Activated naive CD8-positive, alpha-beta T cell treated with anti-CD3 and anti-CD28 coated beads, Interleukin-2, amount 10 ng/mL, durations not matched to agents 7 days and 5 days (primary cell): Measurements from ENCODE around the gene ARL3. TPM values are rescaled to one million over a fixed set of nuclear protein-coding genes. Genes with fewer than 3 reads are reported as not detected.

ENCODE experiments used
- ATAC-seq: fragments of 150-1000 bp; cut with Tn5 transposase; one replicate; pipeline ENCODE4 v1.10.0; 2021; ENCODE audit warnings: low read depth, moderate library complexity
- POLR2A ChIA-PET: fragments of 350-600 bp; sonication (Branson Sonifier 250); formaldehyde crosslinking; loops from one replicate; lab custom pipeline; 2021; ENCODE audit warnings: antibody characterized with exemption; lab: Charles Lee
- DNase-seq: peaks from one replicate; pipeline ENCODE4 v3.0.0; 2021
- H3K27ac Mint-ChIP-seq: one replicate; pipeline ENCODE4 v1.8.0; 2022; ENCODE audit warnings: mild to moderate bottlenecking, mixed read lengths
- H3K27me3 Mint-ChIP-seq: one replicate; pipeline ENCODE4 v1.8.0; 2022; ENCODE audit warnings: mild to moderate bottlenecking, moderate library complexity, mixed read lengths
- H3K36me3 Mint-ChIP-seq: one replicate; pipeline ENCODE4 v1.8.0; 2021; ENCODE audit warnings: mild to moderate bottlenecking, mixed read lengths
- H3K4me1 Mint-ChIP-seq: one replicate; pipeline ENCODE4 v1.8.0; 2021; ENCODE audit warnings: mixed read lengths
- H3K4me3 Mint-ChIP-seq: one replicate; pipeline ENCODE4 v1.8.0; 2022; ENCODE audit warnings: mild to moderate bottlenecking, moderate library complexity, mixed read lengths
- H3K9me3 Mint-ChIP-seq: one replicate; pipeline ENCODE4 v1.8.0; 2021; ENCODE audit warnings: mixed read lengths
- total RNA-seq, 2 experiments: library from RNA; stranded (reverse); gene quantifications; one replicate each; pipeline ENCODE4 v1.2.3, GENCODE V29; 2021

ARL3 gene
- total RNA-seq, 2 experiments from 2014 or later: 4.6 TPM

DNA sequence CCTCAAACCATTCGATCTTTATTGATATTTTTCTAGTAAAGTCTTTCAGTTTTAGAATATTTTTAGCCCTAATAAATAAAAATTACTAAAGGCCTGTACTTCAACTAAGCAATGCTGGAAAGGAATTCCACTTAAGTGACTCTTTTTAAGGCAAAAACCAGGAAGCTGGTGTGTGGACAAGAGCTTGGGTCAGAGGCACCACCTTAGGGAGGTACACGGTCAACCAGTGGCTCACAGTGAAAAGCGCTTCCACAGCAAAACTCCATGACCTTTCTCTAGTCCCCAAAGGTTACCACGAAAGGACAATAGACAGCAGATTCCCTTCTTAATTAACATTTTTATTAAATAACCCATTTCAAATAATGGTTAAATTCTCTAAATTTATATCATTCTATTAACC lies 31.2 kb downstream of the ARL3 start:
- Mint-ChIP-seq H3K9me3 (no peaks in the 10 kb centered on the region), H3K27me3 (no peaks in the 10 kb centered on the region), H3K4me3 (no peak overlapping the region), H3K4me1 (peaks cover 19% of the 10 kb centered on the region), H3K27ac (no peak overlapping the region), H3K36me3 (peaks cover 19% of the 10 kb centered on the region)
- DNase-seq: no peak
- no peak for ATAC-seq
- POLR2A ChIA-PET: interaction anchor here (0.9 kb wide), 1 partner anchor 10 kb away, joined by 3 read pairs; no protein-coding TSS in a partner anchor

DNA sequence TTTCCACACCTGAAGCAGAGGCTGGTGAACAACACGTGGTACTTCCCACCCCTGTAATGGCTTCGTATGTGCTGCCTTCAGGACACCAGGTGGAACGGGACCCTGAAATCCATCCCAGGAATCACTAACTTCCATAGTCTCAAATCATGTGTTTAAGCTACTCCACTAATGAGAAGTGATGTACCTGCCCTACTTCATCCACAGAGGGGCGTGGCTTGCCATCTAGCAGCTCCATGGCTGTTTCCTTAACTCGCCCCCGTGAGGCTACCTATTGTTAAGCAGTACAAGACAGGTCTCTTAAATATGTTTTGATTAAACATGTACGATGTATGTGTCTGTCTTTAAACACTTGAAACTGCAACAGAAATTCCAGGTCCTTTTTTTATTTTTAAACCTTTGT lies 31.8 kb downstream of the ARL3 start:
- H3K27me3 Mint-ChIP-seq: no peaks in the 10 kb centered on the region
- no peaks in the 10 kb centered on the region for H3K9me3 Mint-ChIP-seq
- H3K4me1 Mint-ChIP-seq: peaks cover 19% of the 10 kb centered on the region
- POLR2A ChIA-PET: interaction anchor here (0.9 to 2.2 kb wide), 2 partner anchors 10 to 37 kb away, joined by 3 to 8 read pairs; no protein-coding TSS in a partner anchor
- H3K4me3 Mint-ChIP-seq: peak overlapping the region; percentile 47
- DNase-seq (no peak), ATAC-seq (no peak)
- no peak overlapping the region for H3K27ac Mint-ChIP-seq
- H3K36me3 Mint-ChIP-seq: peaks cover 17% of the 10 kb centered on the region

DNA sequence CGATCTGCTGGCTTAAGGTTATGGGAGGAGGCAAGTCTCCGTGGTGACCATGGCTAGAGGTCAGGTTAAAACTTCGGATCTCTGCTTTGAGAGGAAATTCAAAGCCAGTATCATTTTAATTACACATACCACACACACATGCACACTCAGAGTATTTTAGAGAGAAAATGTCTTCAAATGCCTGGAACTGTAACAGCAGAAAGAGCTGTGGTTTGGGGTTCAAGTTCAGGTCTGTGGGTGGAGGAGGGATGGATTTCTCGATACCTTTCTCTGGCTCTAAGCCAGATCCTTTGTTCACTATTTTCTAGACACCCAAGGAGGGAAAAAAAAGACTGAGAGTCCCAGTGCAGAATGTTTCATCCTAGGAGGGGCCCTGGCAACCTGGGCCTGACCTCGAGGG lies 32.5 kb downstream of the ARL3 start:
- Mint-ChIP-seq H3K4me3 (peak overlapping the region; percentile 27), H3K9me3 (no peaks in the 10 kb centered on the region), H3K27me3 (no peaks in the 10 kb centered on the region), H3K36me3 (peaks cover 17% of the 10 kb centered on the region), H3K27ac (no peak overlapping the region), H3K4me1 (peaks cover 19% of the 10 kb centered on the region)
- POLR2A ChIA-PET: interaction anchor here (1.2 to 2.2 kb wide), 2 partner anchors 14 to 36 kb away, joined by 6 to 8 read pairs; no protein-coding TSS in a partner anchor
- DNase-seq: no peak
- ATAC-seq: peak; percentile 60

DNA sequence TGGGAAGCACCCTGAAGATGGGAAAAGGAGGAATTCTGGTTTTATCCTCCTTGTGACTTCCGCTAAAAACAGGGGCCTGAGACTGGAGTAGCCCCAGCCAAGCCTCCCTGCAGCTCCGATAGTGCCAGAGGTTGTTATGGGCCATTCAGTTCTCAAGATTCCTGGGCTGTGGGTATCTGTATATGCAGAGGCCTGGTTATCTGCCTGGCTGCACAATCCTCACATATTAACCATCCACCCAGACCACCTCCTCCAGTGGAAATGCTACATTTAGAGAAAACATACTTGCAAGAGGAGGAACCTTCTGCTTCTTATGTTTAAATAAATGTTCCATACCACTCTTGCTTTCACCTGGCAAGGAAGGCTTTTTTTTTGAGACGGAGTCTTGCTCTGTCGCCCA lies 34.6 kb downstream of the ARL3 start:
- Mint-ChIP-seq H3K36me3 (peaks cover 12% of the 10 kb centered on the region), H3K9me3 (no peaks in the 10 kb centered on the region), H3K27ac (no peak overlapping the region), H3K4me3 (no peak overlapping the region), H3K27me3 (no peaks in the 10 kb centered on the region), H3K4me1 (peaks cover 35% of the 10 kb centered on the region)
- no peak for ATAC-seq
- DNase-seq: no peak
- POLR2A ChIA-PET: interaction anchor here (6.6 kb wide), 1 partner anchor 34 kb away, joined by 40 read pairs; the partner anchor contains the start of genes ARL3 and SFXN2

DNA sequence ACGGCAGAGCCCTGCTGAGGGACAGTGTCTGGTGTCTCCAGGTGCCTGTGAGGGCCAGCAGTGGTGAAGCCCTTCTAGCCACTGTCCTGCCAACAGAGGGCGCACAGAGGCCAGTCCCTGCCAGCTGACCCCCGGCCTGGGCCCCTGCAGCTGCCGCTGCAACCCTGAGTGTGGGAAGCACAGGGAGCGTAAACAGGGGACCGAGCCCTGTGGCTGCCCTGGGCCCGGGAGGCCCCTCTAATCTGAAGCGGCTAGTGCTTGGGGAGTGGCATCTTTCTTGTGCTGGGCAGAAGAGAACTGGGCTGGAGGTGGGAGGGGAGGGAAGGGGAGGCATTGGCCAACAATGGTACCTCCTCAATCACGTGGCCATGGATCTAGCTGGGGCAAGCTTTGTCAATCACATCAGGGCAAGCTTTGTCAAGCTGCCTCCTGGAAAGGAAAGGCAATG lies 35.3 kb downstream of the ARL3 start:
- DNase-seq (no peak), ATAC-seq (no peak)
- no peak overlapping the region for H3K27ac Mint-ChIP-seq
- peaks cover 12% of the 10 kb centered on the region for H3K36me3 Mint-ChIP-seq
- H3K27me3 Mint-ChIP-seq: no peaks in the 10 kb centered on the region
- peaks cover 42% of the 10 kb centered on the region for H3K4me1 Mint-ChIP-seq
- POLR2A ChIA-PET: interaction anchor here (6.6 kb wide), 1 partner anchor 35 kb away, joined by 40 read pairs; the partner anchor contains the start of genes ARL3 and SFXN2
- no peaks in the 10 kb centered on the region for H3K9me3 Mint-ChIP-seq
- no peak overlapping the region for H3K4me3 Mint-ChIP-seq

DNA sequence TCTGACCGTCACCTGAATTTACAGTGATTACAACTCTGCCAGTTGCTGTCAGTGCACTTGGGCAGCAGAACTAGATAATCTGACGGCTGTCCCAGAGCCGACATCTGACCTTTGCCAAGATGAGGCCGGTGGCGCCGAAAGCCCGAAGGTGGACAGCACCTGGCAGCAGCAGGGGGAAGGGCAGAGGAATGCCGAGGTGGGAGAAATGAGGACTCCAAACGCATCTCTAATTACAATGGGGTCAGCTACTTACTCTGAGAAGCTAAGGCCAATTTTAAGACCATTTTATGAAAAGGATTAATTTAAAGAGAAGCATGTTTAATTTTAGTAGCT lies 36.2 kb downstream of the ARL3 start:
- no peak overlapping the region for H3K27ac Mint-ChIP-seq
- H3K4me1 Mint-ChIP-seq: peaks cover 46% of the 10 kb centered on the region
- no peak for DNase-seq
- no peak overlapping the region for H3K4me3 Mint-ChIP-seq
- POLR2A ChIA-PET: interaction anchor here (6.6 kb wide), 1 partner anchor 36 kb away, joined by 40 read pairs; the partner anchor contains the start of genes ARL3 and SFXN2
- H3K36me3 Mint-ChIP-seq: peaks cover 12% of the 10 kb centered on the region
- no peaks in the 10 kb centered on the region for H3K9me3 Mint-ChIP-seq
- no peaks in the 10 kb centered on the region for H3K27me3 Mint-ChIP-seq
- ATAC-seq: no peak

DNA sequence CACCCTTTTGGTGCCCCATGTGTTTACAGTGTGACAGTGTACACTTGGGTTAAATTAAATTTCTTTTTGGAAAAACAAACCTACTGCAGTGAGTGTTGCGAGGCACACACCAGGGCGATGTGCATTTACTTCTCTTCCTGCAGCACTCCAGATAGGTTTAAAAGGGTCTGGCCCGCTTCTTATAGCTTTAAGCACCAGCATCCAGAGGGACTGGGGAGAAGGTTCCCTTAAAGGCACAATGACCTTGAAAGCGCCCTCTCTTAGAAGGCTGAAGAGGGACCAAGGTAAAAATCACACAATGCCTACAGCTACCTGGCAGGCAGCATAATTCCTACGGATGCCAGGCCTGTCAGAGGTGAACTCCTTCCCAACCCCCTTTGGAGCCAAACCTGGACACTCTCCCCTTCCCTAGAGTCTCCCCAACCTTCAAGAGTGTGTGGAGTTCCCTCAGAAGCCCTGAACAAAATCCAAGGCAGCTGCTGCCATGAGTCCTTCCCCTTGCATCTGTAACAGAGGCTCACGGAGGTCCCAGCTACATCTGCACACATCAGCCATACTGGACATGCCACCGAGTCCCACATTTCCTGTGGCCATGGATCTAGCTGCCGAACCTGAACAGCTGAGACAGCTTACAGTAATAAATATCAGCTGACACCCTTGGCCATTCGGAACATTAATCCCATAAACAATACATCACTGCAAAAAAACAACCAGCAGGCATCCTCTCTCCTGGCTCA lies 36.7 kb downstream of the ARL3 start:
- peaks cover 48% of the 10 kb centered on the region for H3K4me1 Mint-ChIP-seq
- POLR2A ChIA-PET: interaction anchor here (0.6 to 6.6 kb wide), 2 partner anchors 16 to 36 kb away, joined by 4 to 40 read pairs; partner anchors contain the start of genes ARL3 and SFXN2
- ATAC-seq (no peak), DNase-seq (no peak)
- H3K9me3 Mint-ChIP-seq: no peaks in the 10 kb centered on the region
- no peak overlapping the region for H3K27ac Mint-ChIP-seq
- H3K36me3 Mint-ChIP-seq: peaks cover 12% of the 10 kb centered on the region
- H3K4me3 Mint-ChIP-seq: no peak overlapping the region
- H3K27me3 Mint-ChIP-seq: no peaks in the 10 kb centered on the region

DNA sequence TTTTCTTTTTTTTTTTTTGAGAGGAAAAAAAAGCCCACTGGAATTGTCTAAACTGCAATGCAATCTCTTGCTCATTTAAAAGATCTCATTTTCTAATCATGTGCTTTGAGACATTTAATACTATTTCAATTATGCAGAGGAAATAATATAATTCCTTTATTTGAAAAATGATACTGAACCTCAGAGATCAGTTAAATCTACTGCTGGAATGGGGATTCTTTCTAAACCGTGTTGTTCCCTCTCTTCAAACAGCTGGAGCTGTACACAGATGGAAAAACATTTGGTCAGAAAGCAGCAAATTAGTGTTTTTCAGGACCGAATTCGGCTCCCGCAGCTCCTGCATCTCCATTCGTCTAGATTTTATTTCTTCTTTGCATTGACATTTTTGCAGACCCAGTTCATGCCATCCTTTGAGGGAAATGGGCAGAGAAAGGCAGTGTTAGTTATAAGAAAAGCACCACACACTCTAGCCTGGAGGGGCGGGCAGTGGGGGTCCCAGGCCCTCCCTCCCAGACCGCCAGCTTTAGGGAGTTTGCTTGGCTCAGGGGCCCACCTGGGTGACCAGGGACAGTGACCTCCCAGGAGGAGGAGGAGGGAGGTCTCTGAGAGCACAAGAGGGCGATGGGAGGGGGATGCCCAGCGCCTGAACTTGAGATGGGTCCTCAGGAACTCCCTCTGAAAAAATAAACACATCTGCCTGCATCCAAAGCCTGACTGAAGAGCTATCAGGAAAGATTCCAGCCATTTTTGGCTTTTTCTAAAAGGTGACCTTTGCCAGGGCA lies 37.5 kb downstream of the ARL3 start:
- no peak overlapping the region for H3K27ac Mint-ChIP-seq
- POLR2A ChIA-PET: interaction anchor here (3.2 to 9.1 kb wide), 4 partner anchors 17 to 37 kb away, joined by 15 to 94 read pairs (median 54); partner anchors contain the start of genes ARL3, SFXN2 and TRIM8
- H3K4me3 Mint-ChIP-seq: no peak overlapping the region
- peaks cover 5% of the 10 kb centered on the region for H3K36me3 Mint-ChIP-seq
- H3K4me1 Mint-ChIP-seq: peaks cover 41% of the 10 kb centered on the region
- H3K27me3 Mint-ChIP-seq: no peaks in the 10 kb centered on the region
- no peak for DNase-seq
- H3K9me3 Mint-ChIP-seq: no peaks in the 10 kb centered on the region
- ATAC-seq: no peak

DNA sequence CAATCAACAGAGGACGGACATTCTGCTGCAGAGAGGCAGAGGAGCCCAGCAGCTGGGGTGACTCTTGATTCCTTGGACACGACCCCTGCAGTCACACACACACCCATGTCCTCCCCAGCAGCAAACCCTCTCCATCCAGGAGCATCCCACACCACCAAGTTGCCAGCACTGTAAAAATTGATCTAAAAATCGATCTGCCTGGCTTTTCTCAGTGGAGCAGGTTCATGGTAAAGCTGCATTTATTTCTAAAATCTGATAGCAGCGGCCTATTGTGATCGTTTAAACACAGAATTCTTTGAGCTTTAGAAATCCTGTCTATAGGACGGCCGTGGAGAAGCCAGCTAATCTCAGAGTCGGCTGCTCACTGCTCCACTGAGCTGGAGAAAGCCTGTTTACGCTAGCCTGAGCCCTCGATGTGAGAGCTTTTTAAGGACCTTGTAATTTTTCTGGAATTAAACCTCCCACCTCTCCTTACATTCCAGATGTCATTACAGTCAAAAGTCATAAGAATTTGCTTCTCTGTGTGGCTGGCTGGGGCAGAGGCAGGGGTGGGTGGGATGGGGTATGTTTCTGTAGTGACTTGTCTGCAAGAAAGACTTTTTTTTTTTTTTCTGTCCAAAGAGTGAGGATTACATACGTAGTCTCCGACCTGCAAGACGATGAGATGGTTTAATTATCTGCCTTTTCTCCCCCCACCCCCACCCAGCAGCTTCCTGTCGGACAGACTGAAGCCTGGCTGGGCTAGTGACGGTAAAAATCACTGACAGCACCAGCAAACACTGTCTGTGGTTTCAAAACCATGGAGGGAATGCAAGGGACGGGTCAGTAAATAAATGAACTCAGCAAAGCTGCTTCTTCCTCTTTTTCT lies 38.3 kb downstream of the ARL3 start:
- no peak for DNase-seq
- Mint-ChIP-seq H3K9me3 (no peaks in the 10 kb centered on the region), H3K4me1 (peaks cover 36% of the 10 kb centered on the region), H3K36me3 (no peaks in the 10 kb centered on the region), H3K4me3 (peak overlapping the region; percentile 25), H3K27ac (peak overlapping the region; percentile 10), H3K27me3 (no peaks in the 10 kb centered on the region)
- ATAC-seq: no peak
- POLR2A ChIA-PET: interaction anchor here (0.9 to 9.1 kb wide), 8 partner anchors 16 to 243 kb away, joined by 3 to 94 read pairs (median 10); partner anchors contain the start of genes ACTR1A, ARL3, CUEDC2 and SFXN2

DNA sequence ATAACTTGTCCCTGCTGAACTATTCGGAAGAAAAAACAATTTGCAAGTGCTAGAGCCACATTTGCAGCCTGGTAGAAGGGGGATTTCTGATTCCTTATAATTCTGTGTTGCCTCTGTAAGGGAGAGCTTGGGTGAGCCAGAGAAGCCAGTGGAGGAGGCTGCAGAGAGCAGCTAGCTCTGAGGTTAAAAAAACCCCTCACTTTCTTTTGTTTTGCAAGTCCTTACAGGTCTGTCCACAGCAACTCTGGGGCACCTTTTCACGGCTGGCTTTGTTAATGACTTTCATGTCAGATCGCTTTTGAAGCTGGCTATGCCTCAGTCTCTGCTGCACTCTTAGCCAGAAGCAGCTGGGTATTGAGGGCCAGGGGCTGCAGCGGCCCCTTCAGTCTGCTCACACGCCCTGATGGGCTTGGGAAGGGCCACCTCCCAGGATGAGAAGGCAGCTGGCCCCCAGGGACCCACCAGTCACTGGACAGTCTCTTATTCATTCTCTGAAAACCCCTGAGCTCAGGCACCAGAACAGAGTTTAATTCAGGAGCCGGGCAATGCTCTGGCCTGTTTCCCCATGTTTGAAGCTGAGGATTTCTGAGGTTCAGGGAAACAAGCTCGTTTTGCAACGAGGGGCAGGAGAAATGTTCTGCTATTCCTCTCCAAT lies 39.1 kb downstream of the ARL3 start:
- no peaks in the 10 kb centered on the region for H3K27me3 Mint-ChIP-seq
- no peak for ATAC-seq
- DNase-seq: no peak
- no peaks in the 10 kb centered on the region for H3K9me3 Mint-ChIP-seq
- peaks cover 34% of the 10 kb centered on the region for H3K4me1 Mint-ChIP-seq
- peak overlapping the region; percentile 68 for H3K27ac Mint-ChIP-seq
- no peaks in the 10 kb centered on the region for H3K36me3 Mint-ChIP-seq
- peak overlapping the region; percentile 84 for H3K4me3 Mint-ChIP-seq
- POLR2A ChIA-PET: interaction anchor here (0.9 to 9.1 kb wide), 10 partner anchors 16 to 243 kb away, joined by 3 to 94 read pairs (median 5); partner anchors contain the start of genes ACTR1A, ARL3, CUEDC2 and SFXN2

DNA sequence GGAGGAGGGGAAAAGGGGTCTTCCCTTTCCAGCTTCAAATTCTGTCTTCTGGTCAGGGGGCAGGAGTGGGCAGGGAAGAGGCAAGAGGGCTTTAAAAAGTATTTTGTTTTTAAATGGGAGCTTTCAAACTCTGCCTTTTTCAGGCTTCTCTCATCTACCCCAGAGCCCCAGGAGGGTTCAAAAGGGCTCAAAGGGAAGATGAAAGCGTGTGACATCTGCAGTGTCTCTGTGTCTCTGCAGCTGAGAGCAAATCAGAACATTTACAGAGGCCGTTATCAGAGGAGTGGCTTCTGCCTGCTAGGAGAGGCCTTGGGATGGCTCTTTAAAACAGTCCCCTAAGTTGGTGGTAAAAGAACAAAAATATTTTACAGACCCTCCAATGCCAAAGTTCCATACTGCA lies 39.6 kb downstream of the ARL3 start:
- Mint-ChIP-seq H3K36me3 (no peaks in the 10 kb centered on the region), H3K4me3 (peak overlapping the region; percentile 84), H3K27ac (peak overlapping the region; percentile 68), H3K4me1 (peaks cover 33% of the 10 kb centered on the region), H3K27me3 (no peaks in the 10 kb centered on the region), H3K9me3 (no peaks in the 10 kb centered on the region)
- DNase-seq (no peak), ATAC-seq (peak; percentile 66)
- POLR2A ChIA-PET: interaction anchor here (0.6 to 9.1 kb wide), 11 partner anchors 10 to 242 kb away, joined by 3 to 94 read pairs (median 4); partner anchors contain the start of genes ARL3, CUEDC2, SFXN2 and TRIM8
